HepG2 (cell line): Measurements from ENCODE around the gene TRAF5. TPM values are rescaled to one million over a fixed set of nuclear protein-coding genes. Genes with fewer than 3 reads are reported as not detected.
A peak's percentile ranks its signal among the peaks of the same experiment; 100 is the strongest.

Source experiments
- ATAC-seq: fragments of 200-7000 bp; cut with Tn5 transposase; 3 replicates; pipeline ENCODE4 v1.9.1; 2020; ENCODE audit warnings: mild to moderate bottlenecking, moderate library complexity
- BruUV-seq: library from RNA; stranded (reverse); fragments of 400-500 nt; replicated peaks from 2 replicates; lab custom pipeline; 2021; lab: Mats Ljungman, UMichigan
- CTCF ChIA-PET: fragments of 300-600 bp; formaldehyde crosslinking; extraction: SDS; loops from one replicate; lab custom pipeline; 2021; ENCODE audit warnings: low total read pairs, inconsistent platforms, low intra/inter-chr PET ratio; lab: Yijun Ruan, JAX
- POLR2A ChIA-PET: fragments of 350-600 bp; sonication (Branson Sonifier 250); formaldehyde crosslinking; loops from one replicate; lab custom pipeline; 2020; ENCODE audit warnings: antibody characterized with exemption, inconsistent platforms; lab: Yijun Ruan, JAX
- DNase-seq: peaks from one replicate; pipeline ENCODE4 v3.0.0-alpha.2; 2015; ENCODE audit warnings: low spot score
- FAIRE-seq: peaks from 3 replicates; lab custom pipeline; 2011; peaks lifted over from hg19 to GRCh38; lab: Jason Lieb, UNC
- H2AFZ ChIP-seq: one replicate; pipeline ENCODE4 v1.6.1; 2011; ENCODE audit warnings: low read length, inconsistent platforms
- H3K27ac ChIP-seq: fragments of 300-600 bp; 3 replicates; pipeline ENCODE4 v1.8.0; 2011; ENCODE audit warnings: mixed run types, mild to moderate bottlenecking, mixed read lengths, low read length, inconsistent platforms; ENCODE audit not compliant: insufficient read depth; ENCODE audit errors: extremely low read length
- H3K27me3 ChIP-seq, 2 experiments: fragments of 200-600 bp in 1 of 2; 2 replicates in 1 of 2; 3 replicates in 1 of 2; pipeline versions ENCODE4 v1.6.0 to v1.8.0; 2011; ENCODE audit warnings: low read length in 2 of 2, mild to moderate bottlenecking in 2 of 2, moderate library complexity in 2 of 2, inconsistent platforms in 1 of 2; ENCODE audit not compliant: insufficient read depth in 2 of 2, control insufficient read depth in 1 of 2
- H3K36me3 ChIP-seq, 2 experiments: fragments of 200-600 bp in 1 of 2; replicated peaks in 1 of 2; 2 replicates in 1 of 2; 3 replicates in 1 of 2; pipeline versions ENCODE4 v1.5.1 to v1.8.0; 2011; ENCODE audit warnings: low read length in 2 of 2, inconsistent platforms in 1 of 2; ENCODE audit not compliant: insufficient read depth in 2 of 2, control insufficient read depth in 1 of 2
- H3K4me1 ChIP-seq: 2 replicates; pipeline ENCODE4 v1.5.1; 2012; ENCODE audit warnings: low read length, inconsistent platforms; ENCODE audit not compliant: insufficient read depth
- H3K4me2 ChIP-seq: 2 replicates; pipeline ENCODE4 v1.6.0; 2011; ENCODE audit warnings: low read depth, low read length, inconsistent platforms
- H3K4me3 ChIP-seq, 3 experiments: fragments of 200-600 bp in 1 of 3; sonication (generic), shearing (Covaris generic) in 1 of 3; replicated peaks in 1 of 3; 2 replicates each; pipeline ENCODE4 v1.5.1; 2011 to 2016; ENCODE audit warnings: low read length in 3 of 3, inconsistent platforms in 2 of 3, low read depth in 2 of 3, mild to moderate bottlenecking in 2 of 3, control low read depth in 1 of 3, mixed read lengths in 1 of 3; ENCODE audit not compliant: insufficient read depth in 1 of 3
- H3K79me2 ChIP-seq: one replicate; pipeline ENCODE4 v1.6.1; 2011; ENCODE audit warnings: low read length, inconsistent platforms; ENCODE audit not compliant: insufficient read depth
- H3K9ac ChIP-seq: 2 replicates; pipeline ENCODE4 v1.6.0; 2011; ENCODE audit warnings: mild to moderate bottlenecking, low read depth, low read length, inconsistent platforms; ENCODE audit not compliant: insufficient read depth
- H3K9me3 ChIP-seq: 2 replicates; pipeline ENCODE4 v1.5.1; 2012; ENCODE audit warnings: mild to moderate bottlenecking, low read length
- H4K20me1 ChIP-seq: 2 replicates; pipeline ENCODE4 v1.6.0; 2011; ENCODE audit warnings: inconsistent platforms, mild to moderate bottlenecking, low read length, moderate library complexity; ENCODE audit not compliant: insufficient read depth
- ETV6 ChIP-seq: sonication (generic); formaldehyde crosslinking; conservative IDR thresholded peaks from 2 replicates; pipeline ENCODE4 v1.4.0; 2020; ENCODE audit warnings: missing genetic modification reagents
- FOSL2 ChIP-seq: sonication (generic); formaldehyde crosslinking; IDR thresholded peaks from 2 replicates; pipeline ENCODE4 v1.4.0; 2020; ENCODE audit warnings: missing genetic modification reagents
- HNRNPK ChIP-seq: fragments of 200-400 bp; formaldehyde crosslinking; IDR thresholded peaks from 2 replicates; pipeline ENCODE4 v1.6.1; 2018; ENCODE audit warnings: low read length, low read depth, moderate library complexity, mild to moderate bottlenecking; ENCODE audit not compliant: poor library complexity, severe bottlenecking
- MLXIP ChIP-seq: sonication (generic); formaldehyde crosslinking; IDR thresholded peaks from 2 replicates; pipeline ENCODE4 v1.9.0; 2021; ENCODE audit warnings: missing genetic modification reagents, borderline replicate concordance
- NFRKB ChIP-seq: fragments of 450-650 bp; IDR thresholded peaks from 2 replicates; pipeline ENCODE4 v1.6.1; 2017
- RFX5 ChIP-seq: IDR thresholded peaks from 2 replicates; pipeline ENCODE4 v1.6.1; 2011; ENCODE audit warnings: low read depth, low read length, improper control_type of control experiment
- ZBTB33 ChIP-seq: sonication (generic); formaldehyde crosslinking; IDR thresholded peaks from 2 replicates; pipeline ENCODE4 v1.4.0; 2020; ENCODE audit warnings: missing genetic modification reagents
- ZMAT3 ChIP-seq: sonication (generic); formaldehyde crosslinking; conservative IDR thresholded peaks from 2 replicates; pipeline ENCODE4 v1.7.0; 2021; ENCODE audit warnings: missing genetic modification reagents
- ZNF205 ChIP-seq: IDR thresholded peaks from 2 replicates; pipeline ENCODE4 v1.6.1; 2018; ENCODE audit warnings: missing biosample characterization, missing genetic modification reagents
- ZNF335 ChIP-seq: sonication (generic); formaldehyde crosslinking; IDR thresholded peaks from 2 replicates; pipeline ENCODE4 v1.4.0; 2020; ENCODE audit warnings: missing genetic modification reagents
- ZNF350 ChIP-seq: sonication (generic); formaldehyde crosslinking; IDR thresholded peaks from 2 replicates; pipeline ENCODE4 v1.4.0; 2020; ENCODE audit warnings: mild to moderate bottlenecking, low read depth, missing genetic modification reagents, borderline replicate concordance
- ZNF75D ChIP-seq: sonication (generic); formaldehyde crosslinking; IDR thresholded peaks from 2 replicates; pipeline ENCODE4 v1.8.1; 2023; ENCODE audit warnings: missing genetic modification reagents, mild to moderate bottlenecking, borderline replicate concordance
- WGBS: methylation state at CpG from one replicate; pipeline ENCODE4 v1.1.6; 2017; ENCODE audit warnings: low lambda C conversion rate; 5-methylcytosine and 5-hydroxymethylcytosine counted together
- in situ Hi-C: cut with HindIII; loops from 2 replicates; pipeline ENCODE4 v1.10.0; 2017; ENCODE audit warnings: low pct_unique_long_range_greater_than_20kb; ENCODE audit not compliant: extremely low pct_ligation_motif_present
- intact Hi-C: fragments of 100-400 bp; cut with micrococcal nuclease; formaldehyde crosslinking; loops from one replicate; pipeline ENCODE4 v1.10.0; 2022; ENCODE audit not compliant: unreplicated experiment
- polyA plus RNA-seq, 8 experiments: library from polyadenylated mRNA; depleted of rRNA in 3 of 8; stranded (reverse) in 7 of 8; unstranded in 1 of 8; fragments of >200 nt; fragmentation: Illumina TruSeq in 4 of 8; extraction: Trizol in 4 of 8; gene quantifications; 2 replicates each; pipeline versions ENCODE4 v1.2.1 to v1.2.3, GENCODE V29; 2011 to 2016; ENCODE audit warnings: low read depth in 4 of 8, missing spikeins in 1 of 8, mixed read lengths in 1 of 8; ENCODE audit not compliant: insufficient read depth in 1 of 8
- total RNA-seq, 5 experiments: library from RNA; depleted of rRNA; stranded (reverse); fragments of >200 nt; fragmentation: Illumina TruSeq; extraction: Trizol; gene quantifications; 2 replicates each; pipeline ENCODE4 v1.2.3, GENCODE V29; 2016; ENCODE audit warnings: low read depth in 1 of 5
- TF ChIP-seq, protein P1 (sequence below): sonication (generic); formaldehyde crosslinking; IDR thresholded peaks from 2 replicates; pipeline ENCODE4 v1.8.1; 2023; ENCODE audit warnings: mild to moderate bottlenecking, moderate library complexity, missing genetic modification reagents
- TF ChIP-seq, protein P2 (sequence below): sonication (generic); formaldehyde crosslinking; IDR thresholded peaks from 2 replicates; pipeline ENCODE4 v1.5.1; 2020; ENCODE audit warnings: mild to moderate bottlenecking, missing genetic modification reagents, moderate library complexity

The TRAF5 gene
- total and polyA plus RNA-seq, 2 of the 13 experiments (the other 11 are each of a cell fraction or from before 2014, with no cell fraction given), result 0.27 to 1.6 TPM

GRCh38 chr1:211352985-211353515 is 26.4 kb downstream of the TRAF5 start:
- Histone ChIP-seq H4K20me1 (no peaks in the 10 kb centered on the region), H2AFZ (no peak overlapping the region), H3K27me3 (no peaks in the 10 kb centered on the region), H3K4me2 (peak overlapping the region; percentile 41), H3K4me3 (peak overlapping the region in 1 of 3 experiments; percentile 32; a peak in 2 of 6 replicates), H3K9ac (no peak overlapping the region), H3K4me1 (peaks cover 39% of the 10 kb centered on the region), H3K79me2 (no peaks in the 10 kb centered on the region), H3K27ac (no peak overlapping the region), H3K9me3 (no peaks in the 10 kb centered on the region), H3K36me3 (no peaks in the 10 kb centered on the region)
- in situ Hi-C loops (no loop called here), intact Hi-C loops (loop anchor here (2.0 kb wide), 1 partner anchor 30 kb away; no protein-coding TSS in a partner anchor)
- 4% methylated on average over 4 of the region's 8 CpGs for WGBS
- ATAC-seq (peak; percentile 84), FAIRE-seq (no peak), DNase-seq (peak; percentile 79)
- BruUV-seq, result no TSS peak
- ChIA-PET CTCF (no interaction called here), POLR2A (no interaction called here)
- TF ChIP-seq HNRNPK, result no peak
- TF ChIP-seq ZNF75D (CRISPR knock-in tag), result no peak
- 0 out of 2 replicates have a peak, but pooled peaks have one; percentile 46 for TF ChIP-seq ZBTB33 (CRISPR knock-in tag)
- no peak for TF ChIP-seq RFX5
- TF ChIP-seq, protein P1, sequence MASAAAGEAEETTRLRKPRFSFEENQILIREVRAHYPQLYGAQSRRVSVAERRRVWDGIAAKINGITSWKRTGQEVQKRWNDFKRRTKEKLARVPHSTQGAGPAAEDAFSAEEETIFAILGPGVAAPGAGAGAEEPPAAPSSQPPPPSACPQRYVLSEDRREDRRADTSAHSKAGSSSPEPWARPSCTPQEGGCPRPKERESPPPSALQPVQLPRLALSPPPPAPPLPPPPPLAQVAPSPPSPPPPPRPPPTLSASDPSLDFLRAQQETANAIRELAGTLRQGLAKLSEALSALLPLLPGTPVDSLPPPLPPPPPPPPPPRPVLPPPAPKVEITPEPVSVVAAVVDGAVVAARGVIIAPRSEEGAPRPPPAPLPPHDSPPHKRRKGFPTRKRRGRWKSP (CRISPR knock-in tag), result no peak
- TF ChIP-seq, protein P2, sequence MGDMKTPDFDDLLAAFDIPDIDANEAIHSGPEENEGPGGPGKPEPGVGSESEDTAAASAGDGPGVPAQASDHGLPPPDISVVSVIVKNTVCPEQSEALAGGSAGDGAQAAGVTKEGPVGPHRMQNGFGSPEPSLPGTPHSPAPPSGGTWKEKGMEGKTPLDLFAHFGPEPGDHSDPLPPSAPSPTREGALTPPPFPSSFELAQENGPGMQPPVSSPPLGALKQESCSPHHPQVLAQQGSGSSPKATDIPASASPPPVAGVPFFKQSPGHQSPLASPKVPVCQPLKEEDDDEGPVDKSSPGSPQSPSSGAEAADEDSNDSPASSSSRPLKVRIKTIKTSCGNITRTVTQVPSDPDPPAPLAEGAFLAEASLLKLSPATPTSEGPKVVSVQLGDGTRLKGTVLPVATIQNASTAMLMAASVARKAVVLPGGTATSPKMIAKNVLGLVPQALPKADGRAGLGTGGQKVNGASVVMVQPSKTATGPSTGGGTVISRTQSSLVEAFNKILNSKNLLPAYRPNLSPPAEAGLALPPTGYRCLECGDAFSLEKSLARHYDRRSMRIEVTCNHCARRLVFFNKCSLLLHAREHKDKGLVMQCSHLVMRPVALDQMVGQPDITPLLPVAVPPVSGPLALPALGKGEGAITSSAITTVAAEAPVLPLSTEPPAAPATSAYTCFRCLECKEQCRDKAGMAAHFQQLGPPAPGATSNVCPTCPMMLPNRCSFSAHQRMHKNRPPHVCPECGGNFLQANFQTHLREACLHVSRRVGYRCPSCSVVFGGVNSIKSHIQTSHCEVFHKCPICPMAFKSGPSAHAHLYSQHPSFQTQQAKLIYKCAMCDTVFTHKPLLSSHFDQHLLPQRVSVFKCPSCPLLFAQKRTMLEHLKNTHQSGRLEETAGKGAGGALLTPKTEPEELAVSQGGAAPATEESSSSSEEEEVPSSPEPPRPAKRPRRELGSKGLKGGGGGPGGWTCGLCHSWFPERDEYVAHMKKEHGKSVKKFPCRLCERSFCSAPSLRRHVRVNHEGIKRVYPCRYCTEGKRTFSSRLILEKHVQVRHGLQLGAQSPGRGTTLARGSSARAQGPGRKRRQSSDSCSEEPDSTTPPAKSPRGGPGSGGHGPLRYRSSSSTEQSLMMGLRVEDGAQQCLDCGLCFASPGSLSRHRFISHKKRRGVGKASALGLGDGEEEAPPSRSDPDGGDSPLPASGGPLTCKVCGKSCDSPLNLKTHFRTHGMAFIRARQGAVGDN (CRISPR knock-in tag), result 0 out of 2 replicates have a peak, but pooled peaks have one; percentile 21
- no peak for TF ChIP-seq ZNF350 (CRISPR knock-in tag)
- no peak for TF ChIP-seq ZMAT3 (CRISPR knock-in tag)
- TF ChIP-seq NFRKB, result no peak
- no peak for TF ChIP-seq ZNF205 (CRISPR knock-in tag)
- TF ChIP-seq MLXIP (CRISPR knock-in tag), result no peak
- TF ChIP-seq ETV6, result no peak
- TF ChIP-seq ZNF335 (CRISPR knock-in tag), result no peak
- TF ChIP-seq FOSL2 (CRISPR knock-in tag), result no peak
